Peyer's patch (tissue), 4 donors: ENCODE results near the gene P2RY14.

Source experiments
- POLR2A ChIP-seq, 2 donors: fragments of 450-650 bp; IDR thresholded peaks; one replicate each; pipeline ENCODE4 v1.5.1; 2017; ENCODE audit warnings: antibody characterized with exemption in 2 of 2, mild to moderate bottlenecking in 2 of 2, moderate library complexity in 2 of 2
- TF ChIP-seq, protein P1 (sequence below), 6 experiments: fragments of 450-650 bp in 4 of 6; fragments of 200-600 bp in 2 of 6; sonication (generic) in 1 of 6; IDR thresholded peaks; one replicate each; pipeline ENCODE4 v1.5.1; 2017 to 2019; ENCODE audit warnings: antibody characterized with exemption in 6 of 6, mild to moderate bottlenecking in 3 of 6, moderate library complexity in 1 of 6

DNA sequence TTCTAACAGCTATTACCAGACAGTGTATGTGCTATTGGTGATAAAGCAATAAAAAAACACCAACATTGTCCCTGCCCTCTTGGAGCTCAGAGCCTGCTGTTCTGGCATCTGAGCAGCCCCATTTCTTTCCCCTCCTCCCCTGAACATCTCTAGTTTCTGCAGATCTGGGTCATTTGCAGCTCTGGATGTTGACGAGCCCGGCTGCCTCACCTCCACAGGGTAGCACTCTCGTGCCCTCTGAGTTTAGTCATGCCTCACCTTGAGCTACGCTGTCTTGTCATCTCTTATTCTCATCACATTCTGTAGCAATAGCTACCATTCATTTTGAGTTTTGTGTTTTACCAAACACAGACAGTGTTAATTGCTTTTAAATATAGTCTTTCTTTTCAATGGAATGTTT is 45.4 kb downstream of the P2RY14 start:
- TF ChIP-seq, protein P1, sequence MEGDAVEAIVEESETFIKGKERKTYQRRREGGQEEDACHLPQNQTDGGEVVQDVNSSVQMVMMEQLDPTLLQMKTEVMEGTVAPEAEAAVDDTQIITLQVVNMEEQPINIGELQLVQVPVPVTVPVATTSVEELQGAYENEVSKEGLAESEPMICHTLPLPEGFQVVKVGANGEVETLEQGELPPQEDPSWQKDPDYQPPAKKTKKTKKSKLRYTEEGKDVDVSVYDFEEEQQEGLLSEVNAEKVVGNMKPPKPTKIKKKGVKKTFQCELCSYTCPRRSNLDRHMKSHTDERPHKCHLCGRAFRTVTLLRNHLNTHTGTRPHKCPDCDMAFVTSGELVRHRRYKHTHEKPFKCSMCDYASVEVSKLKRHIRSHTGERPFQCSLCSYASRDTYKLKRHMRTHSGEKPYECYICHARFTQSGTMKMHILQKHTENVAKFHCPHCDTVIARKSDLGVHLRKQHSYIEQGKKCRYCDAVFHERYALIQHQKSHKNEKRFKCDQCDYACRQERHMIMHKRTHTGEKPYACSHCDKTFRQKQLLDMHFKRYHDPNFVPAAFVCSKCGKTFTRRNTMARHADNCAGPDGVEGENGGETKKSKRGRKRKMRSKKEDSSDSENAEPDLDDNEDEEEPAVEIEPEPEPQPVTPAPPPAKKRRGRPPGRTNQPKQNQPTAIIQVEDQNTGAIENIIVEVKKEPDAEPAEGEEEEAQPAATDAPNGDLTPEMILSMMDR (IDR thresholded peaks at IDR 0.05): no peak
- TF ChIP-seq POLR2A (IDR thresholded peaks at IDR 0.05): no peak
